ENCODE data around the gene ALAS1. TPM values are rescaled to one million over a fixed set of nuclear protein-coding genes. Genes with fewer than 3 reads are reported as not detected.

The ALAS1 gene
- total RNA-seq, 2 experiments from 2014 or later: 34.4 to 43.6 TPM

- Histone ChIP-seq H2AFZ (ENCODE audit: low read length) (no peak overlapping the region), H3K4me3 (ENCODE audit: low read depth, low read length, poor library complexity, severe bottlenecking) (no peak overlapping the region), H3K9me3 (ENCODE audit: low read length) (no peaks in the 10 kb centered on the region), H3K79me2 (ENCODE audit: insufficient read depth, low read depth, low read length) (no peaks in the 10 kb centered on the region), H3K4me1 (ENCODE audit: insufficient read depth, low read length, poor library complexity, severe bottlenecking) (no peaks in the 10 kb centered on the region), H3K9me2 (ENCODE audit: insufficient read depth, low read length) (no peaks in the 10 kb centered on the region), H3K4me2 (ENCODE audit: low read length) (no peak overlapping the region), H4K20me1 (ENCODE audit: insufficient read depth, low read length) (no peaks in the 10 kb centered on the region; the same call in 1 of the 2 replicates), H3K36me3 (ENCODE audit: insufficient read depth, low read length) (peaks cover 87% of the 10 kb centered on the region), H3K27ac (ENCODE audit: low read depth, low read length, poor library complexity, severe bottlenecking) (no peak overlapping the region)
- no peak for DNase-seq (ENCODE audit: low spot score)
- CTCF ChIA-PET (ENCODE audit: unreplicated experiment): no interaction called here
- no TSS peak for BruUV-seq (replicated peaks)
- intact Hi-C loops (cut with micrococcal nuclease; ENCODE audit: unreplicated experiment): no loop called here
- POLR2A ChIA-PET: no interaction called here
- TF ChIP-seq CTCF (conservative IDR thresholded peaks at IDR 0.05; ENCODE audit: low read length) (no peak), EZH2phosphoT487 (IDR thresholded peaks at IDR 0.05; ENCODE audit: borderline replicate concordance, low read depth, low read length) (no peak)
These were observed 15.9 kb downstream of the ALAS1 start for GRCh38 chr3:52213901-52214300.

DNA sequence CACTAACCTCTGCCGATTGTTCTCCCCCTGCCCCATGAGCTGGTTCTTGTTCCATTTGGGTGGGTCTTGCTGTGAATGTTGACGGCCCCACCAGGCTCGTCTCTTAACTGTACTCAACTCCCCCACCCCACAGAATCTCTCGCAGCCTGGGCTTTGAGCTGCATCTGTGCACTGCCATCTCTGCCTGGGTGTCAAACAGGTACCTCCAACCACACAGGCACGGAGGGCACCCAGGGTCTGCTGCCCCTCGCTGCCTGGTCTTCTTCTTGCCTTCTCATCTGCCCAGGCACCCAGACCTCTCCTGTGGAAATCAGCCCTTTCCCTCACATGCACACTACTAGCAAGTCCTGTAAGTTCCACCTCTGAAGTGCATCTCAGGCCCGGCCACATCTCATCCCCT is 17.4 kb downstream of the ALAS1 start:
- BruUV-seq (replicated peaks): no TSS peak
- no peaks in the 10 kb centered on the region for H3K9me3 ChIP-seq (ENCODE audit: low read length)
- no peak overlapping the region for H3K4me2 ChIP-seq (ENCODE audit: low read length)
- no peaks in the 10 kb centered on the region for H3K9me2 ChIP-seq (ENCODE audit: insufficient read depth, low read length)
- POLR2A ChIA-PET: interaction anchor here (0.7 kb wide), 1 partner anchor 226 kb away, joined by 5 read pairs; no protein-coding TSS in a partner anchor
- intact Hi-C loops (cut with micrococcal nuclease; ENCODE audit: unreplicated experiment): no loop called here
- CTCF ChIA-PET (ENCODE audit: unreplicated experiment): no interaction called here
- no peak for DNase-seq (ENCODE audit: low spot score)
- TF ChIP-seq EZH2phosphoT487 (IDR thresholded peaks at IDR 0.05; ENCODE audit: borderline replicate concordance, low read depth, low read length): no peak
- TF ChIP-seq CTCF (conservative IDR thresholded peaks at IDR 0.05; ENCODE audit: low read length): no peak
- no peaks in the 10 kb centered on the region; the same call in 1 of the 2 replicates for H4K20me1 ChIP-seq (ENCODE audit: insufficient read depth, low read length)
- peaks cover 4% of the 10 kb centered on the region for H3K4me1 ChIP-seq (ENCODE audit: insufficient read depth, low read length, poor library complexity, severe bottlenecking)
- H2AFZ ChIP-seq (ENCODE audit: low read length): no peak overlapping the region
- no peak overlapping the region for H3K4me3 ChIP-seq (ENCODE audit: low read depth, low read length, poor library complexity, severe bottlenecking)
- no peak overlapping the region for H3K27ac ChIP-seq (ENCODE audit: low read depth, low read length, poor library complexity, severe bottlenecking)
- H3K36me3 ChIP-seq (ENCODE audit: insufficient read depth, low read length): peaks cover 84% of the 10 kb centered on the region
- no peaks in the 10 kb centered on the region for H3K79me2 ChIP-seq (ENCODE audit: insufficient read depth, low read depth, low read length)

GRCh38 chr3:52216585-52217408 is 18.8 kb downstream of the ALAS1 start:
- no TSS peak for BruUV-seq (replicated peaks)
- no peaks in the 10 kb centered on the region for H3K79me2 ChIP-seq (ENCODE audit: insufficient read depth, low read depth, low read length)
- no peaks in the 10 kb centered on the region for H3K9me2 ChIP-seq (ENCODE audit: insufficient read depth, low read length)
- no peak overlapping the region for H2AFZ ChIP-seq (ENCODE audit: low read length)
- no peak for DNase-seq (ENCODE audit: low spot score)
- no peaks in the 10 kb centered on the region for H3K9me3 ChIP-seq (ENCODE audit: low read length)
- H3K4me3 ChIP-seq (ENCODE audit: low read depth, low read length, poor library complexity, severe bottlenecking): no peak overlapping the region
- CTCF ChIA-PET (ENCODE audit: unreplicated experiment): no interaction called here
- no peak overlapping the region for H3K4me2 ChIP-seq (ENCODE audit: low read length)
- peaks cover 10% of the 10 kb centered on the region for H3K4me1 ChIP-seq (ENCODE audit: insufficient read depth, low read length, poor library complexity, severe bottlenecking)
- H3K36me3 ChIP-seq (ENCODE audit: insufficient read depth, low read length): peaks cover 81% of the 10 kb centered on the region
- POLR2A ChIA-PET: no interaction called here
- no peak overlapping the region for H3K27ac ChIP-seq (ENCODE audit: low read depth, low read length, poor library complexity, severe bottlenecking)
- H4K20me1 ChIP-seq (ENCODE audit: insufficient read depth, low read length): no peaks in the 10 kb centered on the region; the same call in 1 of the 2 replicates
- TF ChIP-seq EZH2phosphoT487 (IDR thresholded peaks at IDR 0.05; ENCODE audit: borderline replicate concordance, low read depth, low read length): no peak
- TF ChIP-seq CTCF (conservative IDR thresholded peaks at IDR 0.05; ENCODE audit: low read length): no peak
- intact Hi-C loops (cut with micrococcal nuclease; ENCODE audit: unreplicated experiment): no loop called here

All from OCI-LY7 (cell line).